Measurements from ENCODE around the gene TBXT.

The TBXT gene

DNA sequence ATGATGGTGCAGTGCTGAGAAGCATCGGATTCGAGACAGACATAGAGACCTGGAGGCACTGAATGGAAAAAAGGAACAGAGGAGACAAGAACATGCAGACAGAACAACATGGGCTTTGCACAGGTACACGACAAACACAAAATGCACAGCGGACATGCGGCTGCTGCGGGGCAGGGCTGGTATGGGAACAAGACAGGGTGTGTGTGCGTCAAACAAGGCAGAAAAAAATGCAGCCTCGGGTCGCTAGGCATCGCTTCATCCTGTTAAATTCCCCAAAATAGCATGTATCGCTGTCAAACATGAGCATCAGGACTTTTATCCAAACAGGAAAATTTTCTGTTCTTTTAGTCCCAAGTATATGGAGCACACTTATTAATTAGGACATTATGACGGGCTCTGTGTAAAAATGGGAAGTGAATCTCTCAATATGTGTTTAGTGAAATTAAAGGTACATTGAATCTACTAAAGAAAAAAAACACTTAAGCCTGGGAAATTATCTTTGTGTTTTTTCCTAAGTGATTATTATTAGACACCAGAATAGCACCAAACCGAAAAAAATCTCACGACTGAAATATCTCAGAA lies 36.1 kb upstream of the TBXT start:
- no peaks in the 10 kb centered on the region for H3K9me3 ChIP-seq (ENCODE audit: control insufficient read depth, insufficient read depth, low read depth, low read length)
- TF ChIP-seq ZFP69B (tag by site-specific recombination; IDR thresholded peaks at IDR 0.05), result no peak
- TF ChIP-seq ZNF16 (tag by site-specific recombination; IDR thresholded peaks at IDR 0.05; ENCODE audit: low read depth), result no peak
- TF ChIP-seq ZNF747 (tag by site-specific recombination; IDR thresholded peaks at IDR 0.05), result no peak
- TF ChIP-seq ZNF529 (tag by site-specific recombination; IDR thresholded peaks at IDR 0.05; ENCODE audit: insufficient replicate concordance), result no peak
- TF ChIP-seq, protein P1, sequence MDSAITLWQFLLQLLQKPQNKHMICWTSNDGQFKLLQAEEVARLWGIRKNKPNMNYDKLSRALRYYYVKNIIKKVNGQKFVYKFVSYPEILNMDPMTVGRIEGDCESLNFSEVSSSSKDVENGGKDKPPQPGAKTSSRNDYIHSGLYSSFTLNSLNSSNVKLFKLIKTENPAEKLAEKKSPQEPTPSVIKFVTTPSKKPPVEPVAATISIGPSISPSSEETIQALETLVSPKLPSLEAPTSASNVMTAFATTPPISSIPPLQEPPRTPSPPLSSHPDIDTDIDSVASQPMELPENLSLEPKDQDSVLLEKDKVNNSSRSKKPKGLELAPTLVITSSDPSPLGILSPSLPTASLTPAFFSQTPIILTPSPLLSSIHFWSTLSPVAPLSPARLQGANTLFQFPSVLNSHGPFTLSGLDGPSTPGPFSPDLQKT (IDR thresholded peaks at IDR 0.05; ENCODE audit: borderline replicate concordance, low read depth, low read length), result no peak
- TF ChIP-seq GFI1B (tag by site-specific recombination; IDR thresholded peaks at IDR 0.05), result no peak
- TF ChIP-seq ZNF366 (tag by site-specific recombination; conservative IDR thresholded peaks at IDR 0.05), result no peak
- TF ChIP-seq KLF16 (tag by site-specific recombination; IDR thresholded peaks at IDR 0.05), result no peak
- no peaks in the 10 kb centered on the region for H3K36me3 ChIP-seq (ENCODE audit: control insufficient read depth in 2 of 2, insufficient read depth in 1 of 2, low read length in 2 of 2)
- CTCF ChIA-PET, result interaction anchor here (0.5 to 0.6 kb wide), 2 partner anchors 20 to 928 kb away, joined by 3 to 4 read pairs; no protein-coding TSS in a partner anchor
- H3K4me1 ChIP-seq (ENCODE audit: control insufficient read depth, insufficient read depth, low read length), result peaks cover 3% of the 10 kb centered on the region
- H3K27ac ChIP-seq (ENCODE audit: extremely low read depth, low read depth, low read length), result no peak overlapping the region
- H3K4me3 ChIP-seq (ENCODE audit: low read depth, low read length), result no peak overlapping the region
- POLR2A ChIA-PET, result no interaction called here

DNA sequence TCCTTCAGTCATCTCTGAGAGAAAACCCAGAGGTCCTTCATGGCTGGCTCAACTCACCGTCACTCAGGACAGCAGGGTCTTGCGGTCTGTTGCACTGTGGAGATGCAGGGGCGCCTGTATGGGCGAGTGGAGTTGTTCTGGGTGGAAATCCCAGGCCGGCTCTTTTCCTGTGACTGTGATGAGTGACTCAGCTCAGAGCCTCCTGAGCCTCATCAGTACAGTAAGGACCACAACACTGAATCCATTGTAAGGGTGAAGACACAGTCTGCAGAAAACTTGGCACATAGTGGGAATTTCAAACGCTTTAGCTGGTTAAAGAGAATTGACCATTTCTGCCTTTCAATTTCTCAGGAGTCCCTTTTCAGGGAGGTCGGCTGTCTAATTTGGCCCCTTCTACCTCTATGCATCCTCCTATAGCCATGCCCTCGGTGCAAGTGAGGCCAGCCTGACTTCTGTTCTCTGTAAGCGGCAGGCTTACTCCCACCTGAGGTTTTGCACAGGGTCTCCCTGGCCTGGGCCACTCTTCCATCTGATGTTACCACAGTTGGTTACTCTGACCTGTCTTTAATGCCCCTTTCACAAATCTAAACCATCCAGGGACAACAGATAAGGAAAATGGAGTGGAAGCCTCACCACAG lies 35.5 kb upstream of the TBXT start:
- CTCF ChIA-PET, result interaction anchor here (0.5 kb wide), 2 partner anchors 21 to 928 kb away, joined by 3 to 4 read pairs; no protein-coding TSS in a partner anchor
- no peak overlapping the region for H3K27ac ChIP-seq (ENCODE audit: extremely low read depth, low read depth, low read length)
- no peaks in the 10 kb centered on the region for H3K9me3 ChIP-seq (ENCODE audit: control insufficient read depth, insufficient read depth, low read depth, low read length)
- H3K4me3 ChIP-seq (ENCODE audit: low read depth, low read length), result no peak overlapping the region
- POLR2A ChIA-PET, result no interaction called here
- no peaks in the 10 kb centered on the region for H3K36me3 ChIP-seq (ENCODE audit: control insufficient read depth in 2 of 2, insufficient read depth in 1 of 2, low read length in 2 of 2)
- TF ChIP-seq ZNF404 (tag by site-specific recombination; IDR thresholded peaks at IDR 0.05) (no peak), ZNF10 (tag by site-specific recombination; IDR thresholded peaks at IDR 0.05) (no peak), ZEB2 (tag by site-specific recombination; IDR thresholded peaks at IDR 0.05) (no peak), ZFP3 (tag by site-specific recombination; IDR thresholded peaks at IDR 0.05; ENCODE audit: low read depth) (no peak)
- TF ChIP-seq, protein P2, sequence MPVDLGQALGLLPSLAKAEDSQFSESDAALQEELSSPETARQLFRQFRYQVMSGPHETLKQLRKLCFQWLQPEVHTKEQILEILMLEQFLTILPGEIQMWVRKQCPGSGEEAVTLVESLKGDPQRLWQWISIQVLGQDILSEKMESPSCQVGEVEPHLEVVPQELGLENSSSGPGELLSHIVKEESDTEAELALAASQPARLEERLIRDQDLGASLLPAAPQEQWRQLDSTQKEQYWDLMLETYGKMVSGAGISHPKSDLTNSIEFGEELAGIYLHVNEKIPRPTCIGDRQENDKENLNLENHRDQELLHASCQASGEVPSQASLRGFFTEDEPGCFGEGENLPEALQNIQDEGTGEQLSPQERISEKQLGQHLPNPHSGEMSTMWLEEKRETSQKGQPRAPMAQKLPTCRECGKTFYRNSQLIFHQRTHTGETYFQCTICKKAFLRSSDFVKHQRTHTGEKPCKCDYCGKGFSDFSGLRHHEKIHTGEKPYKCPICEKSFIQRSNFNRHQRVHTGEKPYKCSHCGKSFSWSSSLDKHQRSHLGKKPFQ (tag by site-specific recombination; IDR thresholded peaks at IDR 0.05), result no peak
- H3K4me1 ChIP-seq (ENCODE audit: control insufficient read depth, insufficient read depth, low read length), result peaks cover 3% of the 10 kb centered on the region

DNA sequence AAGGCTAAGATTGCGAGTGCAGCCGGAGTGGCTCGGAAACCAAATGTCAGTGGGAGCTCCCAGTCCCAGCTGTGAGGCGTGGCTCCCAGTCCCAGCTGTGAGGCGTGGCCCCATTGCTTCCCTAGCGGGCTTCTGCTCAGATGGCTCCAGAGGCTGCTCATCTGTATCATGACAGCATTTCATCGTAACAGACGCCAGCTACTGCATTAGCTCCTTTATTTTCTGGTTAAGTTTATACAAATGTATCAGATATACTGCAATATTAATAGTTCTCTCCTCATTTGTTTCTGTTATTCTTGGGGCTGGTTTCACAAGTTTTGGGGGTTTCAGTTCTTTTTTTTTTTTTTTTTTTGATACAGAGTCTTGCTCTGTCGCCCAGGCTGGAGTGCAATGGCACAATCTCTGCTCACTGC lies 34.7 kb upstream of the TBXT start:
- Histone ChIP-seq H3K36me3 (ENCODE audit: control insufficient read depth in 2 of 2, insufficient read depth in 1 of 2, low read length in 2 of 2) (no peaks in the 10 kb centered on the region), H3K9me3 (ENCODE audit: control insufficient read depth, insufficient read depth, low read depth, low read length) (no peaks in the 10 kb centered on the region), H3K27ac (ENCODE audit: extremely low read depth, low read depth, low read length) (no peak overlapping the region), H3K4me3 (ENCODE audit: low read depth, low read length) (no peak overlapping the region), H3K4me1 (ENCODE audit: control insufficient read depth, insufficient read depth, low read length) (peaks cover 3% of the 10 kb centered on the region)
- ChIA-PET CTCF (interaction anchor here (0.5 to 0.6 kb wide), 2 partner anchors 22 to 39 kb away, joined by 3 read pairs; no protein-coding TSS in a partner anchor), POLR2A (no interaction called here)
- TF ChIP-seq, protein P3, sequence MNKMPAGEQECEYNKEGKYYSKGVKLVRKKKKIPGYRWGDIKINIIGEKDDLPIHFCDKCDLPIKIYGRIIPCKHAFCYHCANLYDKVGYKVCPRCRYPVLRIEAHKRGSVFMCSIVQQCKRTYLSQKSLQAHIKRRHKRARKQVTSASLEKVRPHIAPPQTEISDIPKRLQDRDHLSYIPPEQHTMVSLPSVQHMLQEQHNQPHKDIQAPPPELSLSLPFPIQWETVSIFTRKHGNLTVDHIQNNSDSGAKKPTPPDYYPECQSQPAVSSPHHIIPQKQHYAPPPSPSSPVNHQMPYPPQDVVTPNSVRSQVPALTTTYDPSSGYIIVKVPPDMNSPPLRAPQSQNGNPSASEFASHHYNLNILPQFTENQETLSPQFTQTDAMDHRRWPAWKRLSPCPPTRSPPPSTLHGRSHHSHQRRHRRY (tag by site-specific recombination; IDR thresholded peaks at IDR 0.05), result no peak
